Hepatocyte (in vitro differentiated cells): Measurements from ENCODE around the gene HYAL1.

ENCODE experiments used
- CTCF ChIP-seq: fragments of 200-600 bp; sonication (generic); IDR thresholded peaks from 2 replicates; pipeline ENCODE4 v1.5.1; 2016; ENCODE audit warnings: antibody characterized with exemption, mild to moderate bottlenecking; ENCODE audit not compliant: poor library complexity
- EZH2 ChIP-seq: fragments of 200-600 bp; sonication (generic); IDR thresholded peaks from 2 replicates; pipeline ENCODE4 v1.6.1; 2016; ENCODE audit warnings: antibody characterized with exemption, mild to moderate bottlenecking, borderline replicate concordance
- EZH2phosphoT487 ChIP-seq: fragments of 200-600 bp; sonication (generic); IDR thresholded peaks from one replicate; pipeline ENCODE4 v1.6.1; 2018; ENCODE audit warnings: antibody characterized with exemption, mild to moderate bottlenecking, low read depth, moderate library complexity; ENCODE audit not compliant: unreplicated experiment, severe bottlenecking

- TF ChIP-seq CTCF (no peak), EZH2 (no peak), EZH2phosphoT487 (no peak)
Observed at GRCh38 chr3:50278880-50279224, 24.5 kb downstream of the HYAL1 start, which contains the start of gene LSMEM2.
